HG02885 (cell line): ENCODE results near the gene TMEM235.

Experiments
- ATAC-seq: cut with Tn5 transposase; IDR thresholded peaks from one replicate; pipeline ENCODE4 v1.9.1; 2021; ENCODE audit warnings: mild to moderate bottlenecking; ENCODE audit not compliant: unreplicated experiment, poor library complexity

The TMEM235 gene

GRCh38 chr17:78236362-78237127 lies 5.1 kb downstream of the TMEM235 start:
- no peak for ATAC-seq

- ATAC-seq, result no peak
Observed at GRCh38 chr17:78237401-78238012, 6.1 kb downstream of the TMEM235 start.

- ATAC-seq, result no peak
Observed at GRCh38 chr17:78238823-78239488, 7.5 kb downstream of the TMEM235 start.

- ATAC-seq, result no peak
Observed at GRCh38 chr17:78239489-78239931, 8.1 kb downstream of the TMEM235 start.

- no peak for ATAC-seq
Observed at GRCh38 chr17:78240012-78240655, 8.7 kb downstream of the TMEM235 start.

- ATAC-seq, result no peak
Observed at GRCh38 chr17:78240839-78241238, 9.4 kb downstream of the TMEM235 start.

- no peak for ATAC-seq
Observed at GRCh38 chr17:78241277-78242023, 10.0 kb downstream of the TMEM235 start.

- ATAC-seq, result no peak
Observed at GRCh38 chr17:78242024-78242742, 10.8 kb downstream of the TMEM235 start.

- no peak for ATAC-seq
Observed at GRCh38 chr17:78247304-78247703, 15.9 kb downstream of the TMEM235 start.

GRCh38 chr17:78248051-78248914 lies 16.9 kb downstream of the TMEM235 start:
- ATAC-seq, result no peak

- ATAC-seq, result no peak
Observed at GRCh38 chr17:78249074-78249817, 17.8 kb downstream of the TMEM235 start.

- no peak for ATAC-seq
Observed at GRCh38 chr17:78249818-78250806, 18.7 kb downstream of the TMEM235 start.

GRCh38 chr17:78250891-78251772 lies 19.7 kb downstream of the TMEM235 start:
- ATAC-seq, result peak; percentile 64

- no peak for ATAC-seq
Observed at GRCh38 chr17:78251773-78252103, 20.3 kb downstream of the TMEM235 start.

- no peak for ATAC-seq
Observed at GRCh38 chr17:78252111-78252634, 20.7 kb downstream of the TMEM235 start.
